Measurements from ENCODE around the gene PLPPR1.

DNA sequence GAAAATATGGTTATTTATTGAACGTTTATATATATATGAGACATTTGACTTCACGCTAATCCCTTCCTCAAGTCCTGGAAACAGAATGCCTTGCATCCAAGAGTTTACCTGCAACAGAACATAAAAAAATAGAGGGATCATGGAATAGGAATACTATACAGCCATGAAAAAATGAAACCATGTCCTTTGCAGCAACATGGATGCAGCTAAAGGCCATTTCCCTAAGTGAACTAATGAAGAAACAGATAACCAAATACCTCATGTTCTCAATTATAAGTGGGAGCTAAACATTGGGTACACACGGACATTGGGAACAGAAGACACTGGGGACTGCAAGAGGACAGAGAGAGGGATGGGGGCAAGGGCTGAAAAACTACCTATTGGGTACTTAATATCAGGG, 343.3 kb downstream of the PLPPR1 start:
- TF ChIP-seq, protein P1, sequence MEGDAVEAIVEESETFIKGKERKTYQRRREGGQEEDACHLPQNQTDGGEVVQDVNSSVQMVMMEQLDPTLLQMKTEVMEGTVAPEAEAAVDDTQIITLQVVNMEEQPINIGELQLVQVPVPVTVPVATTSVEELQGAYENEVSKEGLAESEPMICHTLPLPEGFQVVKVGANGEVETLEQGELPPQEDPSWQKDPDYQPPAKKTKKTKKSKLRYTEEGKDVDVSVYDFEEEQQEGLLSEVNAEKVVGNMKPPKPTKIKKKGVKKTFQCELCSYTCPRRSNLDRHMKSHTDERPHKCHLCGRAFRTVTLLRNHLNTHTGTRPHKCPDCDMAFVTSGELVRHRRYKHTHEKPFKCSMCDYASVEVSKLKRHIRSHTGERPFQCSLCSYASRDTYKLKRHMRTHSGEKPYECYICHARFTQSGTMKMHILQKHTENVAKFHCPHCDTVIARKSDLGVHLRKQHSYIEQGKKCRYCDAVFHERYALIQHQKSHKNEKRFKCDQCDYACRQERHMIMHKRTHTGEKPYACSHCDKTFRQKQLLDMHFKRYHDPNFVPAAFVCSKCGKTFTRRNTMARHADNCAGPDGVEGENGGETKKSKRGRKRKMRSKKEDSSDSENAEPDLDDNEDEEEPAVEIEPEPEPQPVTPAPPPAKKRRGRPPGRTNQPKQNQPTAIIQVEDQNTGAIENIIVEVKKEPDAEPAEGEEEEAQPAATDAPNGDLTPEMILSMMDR (conservative IDR thresholded peaks at IDR 0.05; ENCODE audit: low read length) = no peak
- TF ChIP-seq EZH2phosphoT487 (IDR thresholded peaks at IDR 0.05; ENCODE audit: borderline replicate concordance) = no peak

Measured in Loucy (cell line).